CD8-positive, alpha-beta memory T cell (primary cell): ENCODE measurements around the gene BMPR1B. TPM values are rescaled to one million over a fixed set of nuclear protein-coding genes. Genes with fewer than 3 reads are reported as not detected.

ENCODE experiments used
- CTCF ChIA-PET: fragments of 350-600 bp; sonication (Branson Sonifier 250); formaldehyde crosslinking; loops from one replicate; lab custom pipeline; 2021; ENCODE audit warnings: antibody characterized with exemption; lab: Charles Lee
- POLR2A ChIA-PET: fragments of 350-600 bp; sonication (Branson Sonifier 250); formaldehyde crosslinking; loops from one replicate; lab custom pipeline; 2021; ENCODE audit warnings: antibody characterized with exemption; lab: Charles Lee
- DNase-seq, 5 donors: peaks; one replicate each; pipeline versions ENCODE4 v3.0.0 to v3.0.0-alpha.2; 2020 to 2022; ENCODE audit warnings: mixed read lengths in 1 of 5
- H3K27ac ChIP-seq: one replicate; pipeline ENCODE4 v1.7.0; 2013; ENCODE audit warnings: low read depth, mild to moderate bottlenecking, low read length, moderate library complexity
- H3K27me3 ChIP-seq: 2 replicates; pipeline ENCODE4 v1.7.0; 2013; ENCODE audit warnings: low read length, mild to moderate bottlenecking; ENCODE audit not compliant: insufficient read depth, poor library complexity, severe bottlenecking
- H3K36me3 ChIP-seq: 2 replicates; pipeline ENCODE4 v1.7.0; 2013; ENCODE audit warnings: mild to moderate bottlenecking, low read length, moderate library complexity; ENCODE audit not compliant: insufficient read depth
- H3K4me1 ChIP-seq: 2 replicates; pipeline ENCODE4 v1.7.0; 2013; ENCODE audit warnings: mild to moderate bottlenecking, low read length, moderate library complexity; ENCODE audit not compliant: insufficient read depth
- H3K4me3 ChIP-seq: 2 replicates; pipeline ENCODE4 v1.7.0; 2013; ENCODE audit warnings: mild to moderate bottlenecking, low read length
- H3K9me3 ChIP-seq: 2 replicates; pipeline ENCODE4 v1.7.0; 2013; ENCODE audit warnings: mild to moderate bottlenecking, low read length
- H3K27ac Mint-ChIP-seq, 8 donors: one replicate each; pipeline ENCODE4 v1.8.0; 2020 to 2021; ENCODE audit warnings: mixed read lengths in 8 of 8, mild to moderate bottlenecking in 6 of 8, inconsistent platforms in 3 of 8, moderate library complexity in 3 of 8
- H3K27me3 Mint-ChIP-seq, 2 donors: one replicate each; pipeline ENCODE4 v1.8.0; 2020 to 2021; ENCODE audit warnings: mixed read lengths in 2 of 2, mild to moderate bottlenecking in 1 of 2, moderate library complexity in 1 of 2
- H3K36me3 Mint-ChIP-seq, 3 donors: one replicate each; pipeline ENCODE4 v1.8.0; 2020 to 2021; ENCODE audit warnings: mixed read lengths in 3 of 3, inconsistent platforms in 1 of 3, mild to moderate bottlenecking in 1 of 3
- H3K4me1 Mint-ChIP-seq, 3 donors: one replicate each; pipeline ENCODE4 v1.8.0; 2020 to 2021; ENCODE audit warnings: mixed read lengths in 3 of 3, inconsistent platforms in 1 of 3, mild to moderate bottlenecking in 1 of 3
- H3K4me3 Mint-ChIP-seq, 7 donors: one replicate each; pipeline ENCODE4 v1.8.0; 2020 to 2021; ENCODE audit warnings: mixed read lengths in 7 of 7, mild to moderate bottlenecking in 6 of 7, moderate library complexity in 4 of 7, inconsistent platforms in 2 of 7
- H3K9me3 Mint-ChIP-seq, 5 donors: one replicate each; pipeline ENCODE4 v1.8.0; 2020 to 2022; ENCODE audit warnings: mixed read lengths in 5 of 5, mild to moderate bottlenecking in 3 of 5, moderate library complexity in 2 of 5, inconsistent platforms in 1 of 5
- polyA plus RNA-seq: library from polyadenylated mRNA; unstranded; fragments of 300-500 nt; fragmentation: Illumina TruSeq; gene quantifications from one replicate; pipeline ENCODE4 v1.2.3, GENCODE V29; 2021
- total RNA-seq, 2 experiments: library from RNA; stranded (reverse); gene quantifications; one replicate each; pipeline ENCODE4 v1.2.3, GENCODE V29; 2021

Gene BMPR1B
- total and polyA plus RNA-seq, 3 experiments from 2014 or later, result 0.14 TPM; not detected in 2

- no peaks in the 10 kb centered on the region for H3K4me1 Mint-ChIP-seq
- H3K27ac Mint-ChIP-seq, result no peak overlapping the region
- no peak for DNase-seq
- H3K27ac ChIP-seq, result no peak overlapping the region
- no peaks in the 10 kb centered on the region for H3K27me3 Mint-ChIP-seq
- H3K4me1 ChIP-seq, result no peaks in the 10 kb centered on the region
- no peaks in the 10 kb centered on the region for H3K9me3 ChIP-seq
- no peak overlapping the region for H3K4me3 Mint-ChIP-seq
- ChIA-PET CTCF (no interaction called here), POLR2A (no interaction called here)
- peaks cover 0 to 3% (median 0%) of the 10 kb centered on the region in 5 donors for H3K9me3 Mint-ChIP-seq
- H3K36me3 Mint-ChIP-seq, result no peaks in the 10 kb centered on the region
- no peaks in the 10 kb centered on the region for H3K27me3 ChIP-seq
- no peak overlapping the region for H3K4me3 ChIP-seq
- H3K36me3 ChIP-seq, result no peaks in the 10 kb centered on the region
Observed at GRCh38 chr4:94803181-94803580, 45.4 kb downstream of the BMPR1B start.

- H3K4me3 ChIP-seq, result no peak overlapping the region
- no peak overlapping the region for H3K4me3 Mint-ChIP-seq
- H3K4me1 Mint-ChIP-seq, result no peaks in the 10 kb centered on the region
- peaks cover 0 to 2% (median 0%) of the 10 kb centered on the region in 5 donors for H3K9me3 Mint-ChIP-seq
- ChIA-PET CTCF (no interaction called here), POLR2A (no interaction called here)
- H3K36me3 Mint-ChIP-seq, result no peaks in the 10 kb centered on the region
- H3K27me3 Mint-ChIP-seq, result peaks cover 0 to 5% of the 10 kb centered on the region in 2 donors
- no peak overlapping the region for H3K27ac ChIP-seq
- H3K9me3 ChIP-seq, result no peaks in the 10 kb centered on the region
- no peak for DNase-seq
- no peaks in the 10 kb centered on the region for H3K36me3 ChIP-seq
- no peak overlapping the region for H3K27ac Mint-ChIP-seq
- no peaks in the 10 kb centered on the region for H3K4me1 ChIP-seq
- no peaks in the 10 kb centered on the region for H3K27me3 ChIP-seq
Observed at GRCh38 chr4:94804650-94805049, 46.9 kb downstream of the BMPR1B start.

- H3K27ac ChIP-seq, result no peak overlapping the region
- Mint-ChIP-seq H3K27me3 (peaks cover 0 to 5% of the 10 kb centered on the region in 2 donors), H3K27ac (no peak overlapping the region), H3K9me3 (peaks cover 0 to 2% (median 0%) of the 10 kb centered on the region in 5 donors), H3K4me1 (no peaks in the 10 kb centered on the region), H3K36me3 (no peaks in the 10 kb centered on the region), H3K4me3 (no peak overlapping the region)
- CTCF ChIA-PET, result no interaction called here
- no peak overlapping the region for H3K4me3 ChIP-seq
- POLR2A ChIA-PET, result no interaction called here
- H3K4me1 ChIP-seq, result no peaks in the 10 kb centered on the region
- no peaks in the 10 kb centered on the region for H3K9me3 ChIP-seq
- DNase-seq, result no peak
- H3K36me3 ChIP-seq, result no peaks in the 10 kb centered on the region
- no peaks in the 10 kb centered on the region for H3K27me3 ChIP-seq
Observed at GRCh38 chr4:94806376-94806775, 48.6 kb downstream of the BMPR1B start.

- ChIA-PET CTCF (no interaction called here), POLR2A (no interaction called here)
- Mint-ChIP-seq H3K27me3 (peaks cover 0 to 9% of the 10 kb centered on the region in 2 donors), H3K27ac (no peak overlapping the region), H3K9me3 (peaks cover 0 to 2% (median 0%) of the 10 kb centered on the region in 5 donors), H3K36me3 (no peaks in the 10 kb centered on the region), H3K4me1 (no peaks in the 10 kb centered on the region), H3K4me3 (no peak overlapping the region)
- DNase-seq, result no peak
- Histone ChIP-seq H3K9me3 (no peaks in the 10 kb centered on the region), H3K4me1 (no peaks in the 10 kb centered on the region), H3K27me3 (no peaks in the 10 kb centered on the region), H3K4me3 (no peak overlapping the region), H3K36me3 (no peaks in the 10 kb centered on the region), H3K27ac (no peak overlapping the region)
Observed at GRCh38 chr4:94811643-94812042, 53.9 kb downstream of the BMPR1B start.

GRCh38 chr4:94813221-94813620 is 55.5 kb downstream of the BMPR1B start:
- H3K4me3 ChIP-seq, result no peak overlapping the region
- ChIA-PET CTCF (no interaction called here), POLR2A (no interaction called here)
- no peaks in the 10 kb centered on the region for H3K4me1 ChIP-seq
- H3K9me3 Mint-ChIP-seq, result peaks cover 0 to 2% (median 0%) of the 10 kb centered on the region in 5 donors
- no peak overlapping the region for H3K27ac Mint-ChIP-seq
- no peak overlapping the region for H3K27ac ChIP-seq
- H3K4me1 Mint-ChIP-seq, result no peaks in the 10 kb centered on the region
- no peak overlapping the region for H3K4me3 Mint-ChIP-seq
- no peak for DNase-seq
- no peaks in the 10 kb centered on the region for H3K9me3 ChIP-seq
- peaks cover 0 to 9% of the 10 kb centered on the region in 2 donors for H3K27me3 Mint-ChIP-seq
- H3K27me3 ChIP-seq, result no peaks in the 10 kb centered on the region
- H3K36me3 Mint-ChIP-seq, result no peaks in the 10 kb centered on the region
- no peaks in the 10 kb centered on the region for H3K36me3 ChIP-seq

- Mint-ChIP-seq H3K27ac (no peak overlapping the region), H3K27me3 (peaks cover 0 to 8% of the 10 kb centered on the region in 2 donors), H3K36me3 (no peaks in the 10 kb centered on the region), H3K9me3 (no peaks in the 10 kb centered on the region), H3K4me1 (no peaks in the 10 kb centered on the region), H3K4me3 (no peak overlapping the region)
- Histone ChIP-seq H3K4me3 (no peak overlapping the region), H3K27me3 (no peaks in the 10 kb centered on the region), H3K27ac (no peak overlapping the region), H3K4me1 (no peaks in the 10 kb centered on the region), H3K9me3 (no peaks in the 10 kb centered on the region), H3K36me3 (no peaks in the 10 kb centered on the region)
- DNase-seq, result no peak
- ChIA-PET CTCF (no interaction called here), POLR2A (no interaction called here)
Observed at GRCh38 chr4:94814237-94814636, 56.5 kb downstream of the BMPR1B start.

GRCh38 chr4:94819371-94820168 is 61.8 kb downstream of the BMPR1B start:
- no peak overlapping the region for H3K27ac Mint-ChIP-seq
- Histone ChIP-seq H3K4me3 (no peak overlapping the region), H3K27ac (no peak overlapping the region), H3K4me1 (no peaks in the 10 kb centered on the region), H3K9me3 (no peaks in the 10 kb centered on the region), H3K36me3 (no peaks in the 10 kb centered on the region), H3K27me3 (no peaks in the 10 kb centered on the region)
- no peaks in the 10 kb centered on the region for H3K4me1 Mint-ChIP-seq
- ChIA-PET CTCF (no interaction called here), POLR2A (no interaction called here)
- H3K27me3 Mint-ChIP-seq, result peaks cover 1 to 4% of the 10 kb centered on the region in 2 donors
- no peaks in the 10 kb centered on the region for H3K36me3 Mint-ChIP-seq
- no peak overlapping the region for H3K4me3 Mint-ChIP-seq
- no peak for DNase-seq
- H3K9me3 Mint-ChIP-seq, result peaks cover 0 to 2% (median 0%) of the 10 kb centered on the region in 5 donors

- Mint-ChIP-seq H3K9me3 (peaks cover 0 to 2% (median 0%) of the 10 kb centered on the region in 5 donors), H3K4me1 (no peaks in the 10 kb centered on the region), H3K27me3 (peaks cover 0 to 4% of the 10 kb centered on the region in 2 donors), H3K36me3 (no peaks in the 10 kb centered on the region), H3K27ac (no peak overlapping the region), H3K4me3 (no peak overlapping the region)
- Histone ChIP-seq H3K9me3 (no peaks in the 10 kb centered on the region), H3K36me3 (no peaks in the 10 kb centered on the region), H3K4me1 (no peaks in the 10 kb centered on the region), H3K4me3 (no peak overlapping the region), H3K27ac (no peak overlapping the region), H3K27me3 (no peaks in the 10 kb centered on the region)
- POLR2A ChIA-PET, result no interaction called here
- CTCF ChIA-PET, result no interaction called here
- DNase-seq, result no peak
Observed at GRCh38 chr4:94826206-94826605, 68.5 kb downstream of the BMPR1B start.
